H9 (cell line): ENCODE measurements around the gene RBM45. TPM values are rescaled to one million over a fixed set of nuclear protein-coding genes. Genes with fewer than 3 reads are reported as not detected.

ENCODE experiments used
- DNase-seq: peaks from one replicate; pipeline ENCODE4 v3.0.0-alpha.2; 2017
- H2AFZ ChIP-seq: one replicate; pipeline ENCODE4 v1.6.1; 2013; ENCODE audit warnings: mild to moderate bottlenecking, low read length, control low read depth, moderate library complexity
- H2AK5ac ChIP-seq: 2 replicates; pipeline ENCODE4 v1.6.1; 2013; ENCODE audit warnings: low read length, control low read depth, mixed read lengths; ENCODE audit not compliant: insufficient read length
- H2BK120ac ChIP-seq: one replicate; pipeline ENCODE4 v1.6.1; 2013; ENCODE audit warnings: low read depth, mild to moderate bottlenecking, low read length, control low read depth, inconsistent platforms; ENCODE audit not compliant: poor library complexity, severe bottlenecking
- H2BK12ac ChIP-seq: 2 replicates; pipeline ENCODE4 v1.6.1; 2013; ENCODE audit warnings: low read length, control low read depth, mixed read lengths, low read depth; ENCODE audit not compliant: insufficient read length
- H2BK15ac ChIP-seq: 2 replicates; pipeline ENCODE4 v1.6.1; 2013; ENCODE audit warnings: low read depth, low read length, control low read depth
- H2BK20ac ChIP-seq: one replicate; pipeline ENCODE4 v1.6.1; 2013; ENCODE audit warnings: low read depth, mild to moderate bottlenecking, low read length, control low read depth, inconsistent platforms; ENCODE audit not compliant: poor library complexity, severe bottlenecking
- H2BK5ac ChIP-seq: 2 replicates; pipeline ENCODE4 v1.6.1; 2013; ENCODE audit warnings: low read length, control low read depth, mixed read lengths; ENCODE audit not compliant: insufficient read length
- H3K14ac ChIP-seq: 2 replicates; pipeline ENCODE4 v1.6.1; 2013; ENCODE audit warnings: low read length, control low read depth; ENCODE audit not compliant: insufficient read depth
- H3K18ac ChIP-seq: 2 replicates; pipeline ENCODE4 v1.6.1; 2013; ENCODE audit warnings: low read depth, mild to moderate bottlenecking, mixed read lengths, low read length, control low read depth; ENCODE audit not compliant: insufficient read length
- H3K23ac ChIP-seq: 2 replicates; pipeline ENCODE4 v1.6.1; 2013; ENCODE audit warnings: low read length, control low read depth, mixed read lengths, low read depth; ENCODE audit not compliant: insufficient read length
- H3K23me2 ChIP-seq: 2 replicates; pipeline ENCODE4 v1.6.1; 2013; ENCODE audit warnings: low read depth, mild to moderate bottlenecking, mixed read lengths, low read length, control low read depth; ENCODE audit not compliant: insufficient read length, poor library complexity, severe bottlenecking
- H3K27ac ChIP-seq: 2 replicates; pipeline ENCODE4 v1.5.1; 2013; ENCODE audit warnings: low read length, control low read depth, mixed read lengths, low read depth; ENCODE audit not compliant: insufficient read length
- H3K27me3 ChIP-seq: 2 replicates; pipeline ENCODE4 v1.6.1; 2013; ENCODE audit warnings: low read length, control low read depth, inconsistent platforms; ENCODE audit not compliant: insufficient read depth
- H3K4ac ChIP-seq: 2 replicates; pipeline ENCODE4 v1.6.1; 2013; ENCODE audit warnings: low read depth, mild to moderate bottlenecking, control low read depth, inconsistent platforms, low read length, moderate library complexity
- H3K4me1 ChIP-seq: 2 replicates; pipeline ENCODE4 v1.6.1; 2013; ENCODE audit warnings: low read length, control low read depth, inconsistent platforms; ENCODE audit not compliant: insufficient read depth
- H3K4me2 ChIP-seq: 2 replicates; pipeline ENCODE4 v1.6.1; 2013; ENCODE audit warnings: low read length, control low read depth, mixed read lengths; ENCODE audit not compliant: insufficient read length, insufficient read depth
- H3K56ac ChIP-seq: 2 replicates; pipeline ENCODE4 v1.6.1; 2013; ENCODE audit warnings: low read depth, mild to moderate bottlenecking, mixed read lengths, low read length, control low read depth; ENCODE audit not compliant: insufficient read length
- H3K79me1 ChIP-seq: 2 replicates; pipeline ENCODE4 v1.6.1; 2013; ENCODE audit warnings: low read depth, mild to moderate bottlenecking, moderate library complexity, low read length, control low read depth, inconsistent platforms; ENCODE audit not compliant: insufficient read depth, poor library complexity, severe bottlenecking
- H3K79me2 ChIP-seq: 2 replicates; pipeline ENCODE4 v1.6.1; 2013; ENCODE audit warnings: low read length, control low read depth, inconsistent platforms; ENCODE audit not compliant: insufficient read depth
- H3K9ac ChIP-seq: 2 replicates; pipeline ENCODE4 v1.6.1; 2013; ENCODE audit warnings: low read length, control low read depth, mixed read lengths; ENCODE audit not compliant: insufficient read length; ENCODE audit errors: extremely low read depth
- H3K9me3 ChIP-seq: one replicate; pipeline ENCODE4 v1.6.1; 2013; ENCODE audit warnings: low read depth, low read length, inconsistent platforms; ENCODE audit not compliant: control insufficient read depth
- H3T11ph ChIP-seq: one replicate; pipeline ENCODE4 v1.6.1; 2013; ENCODE audit warnings: mild to moderate bottlenecking, low read length, control low read depth, inconsistent platforms
- H4K20me1 ChIP-seq: one replicate; pipeline ENCODE4 v1.6.1; 2013; ENCODE audit not compliant: control insufficient read depth, insufficient read length, insufficient read depth
- H4K5ac ChIP-seq: 2 replicates; pipeline ENCODE4 v1.6.1; 2013; ENCODE audit warnings: low read depth, mild to moderate bottlenecking, mixed read lengths, low read length, control low read depth; ENCODE audit not compliant: insufficient read length
- H4K8ac ChIP-seq: replicated peaks from 2 replicates; pipeline ENCODE4 v1.6.1; 2013; ENCODE audit warnings: low read length, control low read depth, mixed read lengths, low read depth; ENCODE audit not compliant: insufficient read length
- H4K91ac ChIP-seq: 2 replicates; pipeline ENCODE4 v1.6.1; 2013; ENCODE audit warnings: low read depth, mild to moderate bottlenecking, moderate library complexity, mixed read lengths, low read length, control low read depth; ENCODE audit not compliant: insufficient read length
- H3K27ac Mint-ChIP-seq, 3 experiments: 2 replicates in 2 of 3; 3 replicates in 1 of 3; pipeline ENCODE4 v1.8.0; 2020 to 2021; ENCODE audit warnings: mixed read lengths in 3 of 3, mild to moderate bottlenecking in 1 of 3, moderate library complexity in 1 of 3
- H3K27me3 Mint-ChIP-seq: 2 replicates; pipeline ENCODE4 v1.8.0; 2021; ENCODE audit warnings: low read depth, mild to moderate bottlenecking, moderate library complexity, mixed read lengths
- H3K36me3 Mint-ChIP-seq, 3 experiments: 2 replicates in 2 of 3; 3 replicates in 1 of 3; pipeline ENCODE4 v1.8.0; 2020 to 2021; ENCODE audit warnings: low read depth in 3 of 3, mixed read lengths in 3 of 3; ENCODE audit not compliant: insufficient read depth in 1 of 3
- H3K4me1 Mint-ChIP-seq, 2 experiments: 2 replicates each; pipeline ENCODE4 v1.8.0; 2020; ENCODE audit warnings: mixed read lengths in 2 of 2
- H3K4me3 Mint-ChIP-seq, 2 experiments: 2 replicates in 1 of 2; 3 replicates in 1 of 2; pipeline ENCODE4 v1.8.0; 2020 to 2021; ENCODE audit warnings: mild to moderate bottlenecking in 2 of 2, mixed read lengths in 2 of 2, moderate library complexity in 1 of 2
- H3K9me3 Mint-ChIP-seq, 2 experiments: 2 replicates in 1 of 2; 3 replicates in 1 of 2; pipeline ENCODE4 v1.8.0; 2020; ENCODE audit warnings: mild to moderate bottlenecking in 2 of 2, mixed read lengths in 2 of 2, moderate library complexity in 1 of 2
- total RNA-seq: library from RNA; stranded (reverse); gene quantifications from 2 replicates; pipeline ENCODE4 v1.2.1, GENCODE V29; 2021
- TF ChIP-seq, protein P1 (sequence below): fragments of 200-600 bp; sonication (generic); conservative IDR thresholded peaks from 3 replicates; pipeline ENCODE4 v1.8.0; 2021; ENCODE audit warnings: antibody characterized with exemption, mild to moderate bottlenecking

Gene RBM45
- total RNA-seq, 1 experiment from 2014 or later, result 13.9 TPM

DNA sequence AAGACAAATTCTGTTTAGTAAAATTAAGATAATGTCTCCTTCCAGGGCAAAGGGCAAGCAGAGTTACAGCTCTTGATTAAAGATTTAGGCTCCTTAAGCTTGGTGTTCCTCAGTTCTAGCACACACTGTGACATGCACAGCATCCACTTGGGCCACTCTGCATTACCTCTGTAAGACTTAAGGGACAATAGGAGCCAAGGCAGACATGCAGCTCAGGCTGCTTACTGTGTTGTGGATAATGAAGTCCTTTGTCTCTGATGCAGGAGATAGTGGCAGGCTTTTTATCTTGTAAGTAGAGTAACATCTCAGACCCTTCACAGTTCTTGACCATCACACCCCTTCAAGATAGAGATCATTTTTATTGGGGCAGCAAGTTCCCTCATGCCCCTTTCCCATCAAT, 31.2 kb downstream of the RBM45 start:
- no peak overlapping the region for H3K18ac ChIP-seq
- no peaks in the 10 kb centered on the region for H3K9me3 ChIP-seq
- H3K27ac ChIP-seq, result no peak overlapping the region
- no peak overlapping the region for H3K56ac ChIP-seq
- H3K4me2 ChIP-seq, result no peak overlapping the region
- no peak overlapping the region for H2BK120ac ChIP-seq
- no peak overlapping the region for H2BK20ac ChIP-seq
- H2BK12ac ChIP-seq, result no peak overlapping the region
- no peaks in the 10 kb centered on the region for H3K79me1 ChIP-seq
- H3K23ac ChIP-seq, result no peak overlapping the region
- H2AK5ac ChIP-seq, result no peak overlapping the region
- Mint-ChIP-seq H3K27me3 (no peaks in the 10 kb centered on the region; the same call in 1 of the 2 replicates), H3K9me3 (no peaks in the 10 kb centered on the region), H3K4me3 (no peak overlapping the region), H3K4me1 (peaks cover 0 to 3% of the 10 kb centered on the region in 2 experiments; a peak in 1 of 4 replicates), H3K36me3 (no peaks in the 10 kb centered on the region), H3K27ac (no peak overlapping the region)
- H3K9ac ChIP-seq, result no peak overlapping the region
- no peak overlapping the region for H4K91ac ChIP-seq
- no peaks in the 10 kb centered on the region for H3K79me2 ChIP-seq
- H3K4ac ChIP-seq, result no peak overlapping the region
- TF ChIP-seq, protein P1, sequence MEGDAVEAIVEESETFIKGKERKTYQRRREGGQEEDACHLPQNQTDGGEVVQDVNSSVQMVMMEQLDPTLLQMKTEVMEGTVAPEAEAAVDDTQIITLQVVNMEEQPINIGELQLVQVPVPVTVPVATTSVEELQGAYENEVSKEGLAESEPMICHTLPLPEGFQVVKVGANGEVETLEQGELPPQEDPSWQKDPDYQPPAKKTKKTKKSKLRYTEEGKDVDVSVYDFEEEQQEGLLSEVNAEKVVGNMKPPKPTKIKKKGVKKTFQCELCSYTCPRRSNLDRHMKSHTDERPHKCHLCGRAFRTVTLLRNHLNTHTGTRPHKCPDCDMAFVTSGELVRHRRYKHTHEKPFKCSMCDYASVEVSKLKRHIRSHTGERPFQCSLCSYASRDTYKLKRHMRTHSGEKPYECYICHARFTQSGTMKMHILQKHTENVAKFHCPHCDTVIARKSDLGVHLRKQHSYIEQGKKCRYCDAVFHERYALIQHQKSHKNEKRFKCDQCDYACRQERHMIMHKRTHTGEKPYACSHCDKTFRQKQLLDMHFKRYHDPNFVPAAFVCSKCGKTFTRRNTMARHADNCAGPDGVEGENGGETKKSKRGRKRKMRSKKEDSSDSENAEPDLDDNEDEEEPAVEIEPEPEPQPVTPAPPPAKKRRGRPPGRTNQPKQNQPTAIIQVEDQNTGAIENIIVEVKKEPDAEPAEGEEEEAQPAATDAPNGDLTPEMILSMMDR, result no peak
- H4K5ac ChIP-seq, result no peak overlapping the region
- no peaks in the 10 kb centered on the region; the same call in 1 of the 2 replicates for H3K4me1 ChIP-seq
- no peak overlapping the region for H3T11ph ChIP-seq
- H3K14ac ChIP-seq, result no peak overlapping the region
- H3K27me3 ChIP-seq, result no peaks in the 10 kb centered on the region
- H2BK5ac ChIP-seq, result no peak overlapping the region
- no peak overlapping the region for H4K8ac ChIP-seq
- H2AFZ ChIP-seq, result no peak overlapping the region
- no peaks in the 10 kb centered on the region for H3K23me2 ChIP-seq
- no peaks in the 10 kb centered on the region for H4K20me1 ChIP-seq
- DNase-seq, result no peak
- no peak overlapping the region for H2BK15ac ChIP-seq
